Middle frontal gyrus (tissue), 1 donor: ENCODE measurements around the gene SRSF10.
"Not testable (repeated sequence)": the region's sequence is repeated elsewhere in the genome, so short reads cannot be mapped to it uniquely, and the experiment has no call there.

Source experiments
- DNase-seq: peaks from one replicate; pipeline ENCODE4 v3.0.0-alpha.2; 2015; ENCODE audit warnings: low spot score; ENCODE audit errors: extremely low spot score

Gene SRSF10

GRCh38 chr1:23979881-23980727 is at the start of gene SRSF10:
SRSF10 (minus strand) TSS chr1:23980327; CDS start chr1:23980255, 72 bp downstream.
- DNase-seq: peak; percentile 99

- peak; percentile 4 for DNase-seq
These were observed 47.8 kb upstream of the SRSF10 start for GRCh38 chr1:24027838-24028468.

GRCh38 chr1:24022581-24023361 is 42.6 kb upstream of the SRSF10 start:
- DNase-seq: no peak

- DNase-seq: no peak
These were observed 41.5 kb upstream of the SRSF10 start for GRCh38 chr1:24021403-24022266.

- no peak for DNase-seq
These were observed 40.3 kb upstream of the SRSF10 start for GRCh38 chr1:24020470-24020869.

- DNase-seq: no peak
These were observed 39.9 kb upstream of the SRSF10 start for GRCh38 chr1:24020025-24020424.

GRCh38 chr1:24018611-24019580 is 38.8 kb upstream of the SRSF10 start:
- DNase-seq: peak; percentile 52

- no peak for DNase-seq
These were observed 35.4 kb upstream of the SRSF10 start for GRCh38 chr1:24015221-24016210.

- not testable (repeated sequence) for DNase-seq
These were observed 32.8 kb upstream of the SRSF10 start for GRCh38 chr1:24012878-24013277.

GRCh38 chr1:24010650-24011049 is 30.5 kb upstream of the SRSF10 start:
- no peak for DNase-seq

- DNase-seq: no peak
These were observed 29.3 kb upstream of the SRSF10 start for GRCh38 chr1:24009406-24009805.

- not testable (repeated sequence) for DNase-seq
These were observed 28.6 kb upstream of the SRSF10 start for GRCh38 chr1:24008574-24009184.

GRCh38 chr1:24007079-24007478 is 27.0 kb upstream of the SRSF10 start:
- no peak for DNase-seq

- DNase-seq: no peak
These were observed 25.0 kb upstream of the SRSF10 start for GRCh38 chr1:24005163-24005562.

GRCh38 chr1:24004132-24004531 is 24.0 kb upstream of the SRSF10 start:
- no peak for DNase-seq

GRCh38 chr1:24003331-24003972 is 23.3 kb upstream of the SRSF10 start:
- DNase-seq: no peak

GRCh38 chr1:24002695-24003094 is 22.6 kb upstream of the SRSF10 start:
- no peak for DNase-seq
